Activated T-helper 1 cell treated with anti-CD3 and anti-CD28 coated beads, Interleukin-12 subunit alpha, Interleukin-12 subunit beta, Interleukin-2, Interleukin-4 antibody, amounts not matched to agents 30 ng/mL and 10 ng/mL and 1 ng/mL, durations not matched to agents 14 hours and 24 hours and 36 hours (primary cell): ENCODE measurements around the gene SRY. TPM values are rescaled to one million over a fixed set of nuclear protein-coding genes. Genes with fewer than 3 reads are reported as not detected.

Experiments
- total RNA-seq: library from RNA; stranded (reverse); gene quantifications from 2 replicates; pipeline ENCODE4 v1.2.3, GENCODE V29; 2022

The SRY gene
- total RNA-seq, 1 donor from 2014 or later: not detected

Other genes starting within 250 kb of the SRY start
- 238 and 247 TPM in 2 replicates for gene RPS4Y1, start 53.9 kb upstream of the SRY start, total RNA-seq
- gene ZFY, start 147.7 kb upstream of the SRY start, total RNA-seq: 16.3 and 19.5 TPM in 2 replicates